Measurements from ENCODE around the gene HAUS3. TPM values are rescaled to one million over a fixed set of nuclear protein-coding genes. Genes with fewer than 3 reads are reported as not detected.

Gene HAUS3
- total and polyA plus RNA-seq, 2 of the 8 experiments (the other 6 are each of a cell fraction or from before 2014, with no cell fraction given) = 3.2 to 14.8 TPM

GRCh38 chr4:2284934-2285612, 43.2 kb upstream of the HAUS3 start:
- no peak overlapping the region for H4K5ac ChIP-seq (ENCODE audit: insufficient read length, low read depth, low read length)
- no peak for FAIRE-seq
- no peaks in the 10 kb centered on the region for H3K36me3 ChIP-seq (ENCODE audit: control insufficient read depth in 2 of 4, insufficient read depth in 4 of 4, low read length in 3 of 4)
- H2AFZ ChIP-seq (ENCODE audit: low read length) = no peak overlapping the region
- no peak overlapping the region for H2BK12ac ChIP-seq (ENCODE audit: low read depth, low read length)
- H3K79me2 ChIP-seq (ENCODE audit: control insufficient read depth in 1 of 2, insufficient read depth in 2 of 2, low read length in 2 of 2) = no peaks in the 10 kb centered on the region
- H4K20me1 ChIP-seq (replicated peaks in 1 of 2; ENCODE audit: control insufficient read depth in 1 of 2, insufficient read depth in 2 of 2, low read length in 2 of 2) = peaks cover 0 to 6% of the 10 kb centered on the region in 2 experiments
- H2AK5ac ChIP-seq (ENCODE audit: low read depth, low read length) = no peak overlapping the region
- no peaks in the 10 kb centered on the region for H3K9me3 ChIP-seq (ENCODE audit: insufficient read depth in 2 of 2, low read depth in 1 of 2, low read length in 1 of 2)
- H3K23ac ChIP-seq (ENCODE audit: insufficient read length) = no peak overlapping the region
- no peak overlapping the region for H3K56ac ChIP-seq (replicated peaks; ENCODE audit: insufficient read length, low read depth, low read length)
- H3K18ac ChIP-seq (ENCODE audit: extremely low read depth, low read length) = no peak overlapping the region
- H3K9ac ChIP-seq (replicated peaks in 1 of 4; ENCODE audit: extremely low read depth in 1 of 4, low read depth in 3 of 4, low read length in 3 of 4) = no peak overlapping the region
- H2BK5ac ChIP-seq (ENCODE audit: low read depth, low read length) = no peak overlapping the region
- no peak overlapping the region for H2BK20ac ChIP-seq (ENCODE audit: low read length)
- H3K79me1 ChIP-seq (ENCODE audit: low read depth, low read length) = no peaks in the 10 kb centered on the region
- H4K8ac ChIP-seq (ENCODE audit: extremely low read depth, insufficient read depth, low read length) = no peak overlapping the region
- no peak overlapping the region for H2BK15ac ChIP-seq (ENCODE audit: low read length)
- H3K4me1 ChIP-seq (replicated peaks in 1 of 4; ENCODE audit: control insufficient read depth in 3 of 4, insufficient read depth in 4 of 4, low read length in 3 of 4) = peaks cover 0 to 5% (median 0%) of the 10 kb centered on the region in 4 experiments; a peak in 2 of 7 replicates
- no peak overlapping the region for H3K4me3 ChIP-seq (ENCODE audit: extremely low read depth in 1 of 4, insufficient read depth in 2 of 4, low read depth in 3 of 4, low read length in 4 of 4)
- no peaks in the 10 kb centered on the region for H3K27me3 ChIP-seq (replicated peaks in 1 of 4; ENCODE audit: control insufficient read depth in 3 of 4, extremely low read depth in 1 of 4, insufficient read depth in 3 of 4, low read length in 3 of 4)
- H3K4me2 ChIP-seq (ENCODE audit: insufficient read depth in 1 of 2, low read depth in 2 of 2, low read length in 2 of 2) = no peak overlapping the region
- no peak overlapping the region for H3K14ac ChIP-seq (ENCODE audit: insufficient read length)
- CTCF ChIA-PET (ENCODE audit: partially characterized antibody) = interaction anchor here (0.6 to 1.4 kb wide), 2 partner anchors 31 to 351 kb away, joined by 3 read pairs; no protein-coding TSS in a partner anchor
- WGBS, 2 experiments (ENCODE audit: extremely low coverage in 1 of 2, insufficient coverage in 1 of 2, insufficient read length in 1 of 2, insufficient replicate concordance in 2 of 2, low coverage in 1 of 2, low lambda C conversion rate in 2 of 2, missing lambda C conversion rate in 1 of 2) = 90% methylated on average over 15 of the region's 15 CpGs; no CpG with 5 or more reads in 1 of the 2 experiments
- POLR2A ChIA-PET (ENCODE audit: partially characterized antibody) = interaction anchor here (0.7 kb wide), 1 partner anchor 1481 kb away, joined by 3 read pairs; no protein-coding TSS in a partner anchor
- DNase-seq (ENCODE audit: low read depth in 1 of 2, low spot score in 2 of 2) = no peak
- H3K4ac ChIP-seq (replicated peaks; ENCODE audit: insufficient read length, low read depth, low read length) = no peak overlapping the region
- no peak overlapping the region for H3K27ac ChIP-seq (ENCODE audit: low read depth, low read length)
- no peak overlapping the region for H2BK120ac ChIP-seq (replicated peaks; ENCODE audit: low read depth, low read length)
- no peak overlapping the region for H4K91ac ChIP-seq (replicated peaks; ENCODE audit: insufficient read length, low read length)
- H3K23me2 ChIP-seq (ENCODE audit: low read depth, low read length) = peaks cover 7% of the 10 kb centered on the region; the same call in 1 of the 2 replicates
- TF ChIP-seq RBBP5 (IDR thresholded peaks at IDR 0.05; ENCODE audit: borderline replicate concordance, low read depth, low read length) = no peak
- no peak for TF ChIP-seq RAD21 (IDR thresholded peaks at IDR 0.05 in 1 of 2, conservative IDR thresholded peaks at IDR 0.05 in 1 of 2; ENCODE audit: low read depth in 2 of 2, low read length in 2 of 2)
- no peak for TF ChIP-seq KDM4A (IDR thresholded peaks at IDR 0.05; ENCODE audit: low read depth, low read length, severe bottlenecking)
- TF ChIP-seq HDAC2 (IDR thresholded peaks at IDR 0.05; ENCODE audit: borderline replicate concordance in 1 of 2, low read depth in 2 of 2, low read length in 2 of 2) = no peak
- TF ChIP-seq TCF12 (IDR thresholded peaks at IDR 0.05; ENCODE audit: low read depth, low read length) = no peak
- no peak for TF ChIP-seq SAP30 (IDR thresholded peaks at IDR 0.05; ENCODE audit: insufficient read depth, insufficient replicate concordance, low read length)
- TF ChIP-seq ATF2 (IDR thresholded peaks at IDR 0.05; ENCODE audit: low read length) = no peak
- TF ChIP-seq ASH2L (IDR thresholded peaks at IDR 0.05; ENCODE audit: low read length) = no peak
- no peak for TF ChIP-seq BACH1 (IDR thresholded peaks at IDR 0.05; ENCODE audit: low read length)
- TF ChIP-seq BRCA1 (IDR thresholded peaks at IDR 0.05; ENCODE audit: low read depth, low read length) = no peak
